HS-5 (cell line): ENCODE data around the gene CKM.

Experiments
- DNase-seq: peaks from one replicate; pipeline ENCODE4 v3.0.0-alpha.2; 2012; ENCODE audit warnings: low read depth

The CKM gene

DNA sequence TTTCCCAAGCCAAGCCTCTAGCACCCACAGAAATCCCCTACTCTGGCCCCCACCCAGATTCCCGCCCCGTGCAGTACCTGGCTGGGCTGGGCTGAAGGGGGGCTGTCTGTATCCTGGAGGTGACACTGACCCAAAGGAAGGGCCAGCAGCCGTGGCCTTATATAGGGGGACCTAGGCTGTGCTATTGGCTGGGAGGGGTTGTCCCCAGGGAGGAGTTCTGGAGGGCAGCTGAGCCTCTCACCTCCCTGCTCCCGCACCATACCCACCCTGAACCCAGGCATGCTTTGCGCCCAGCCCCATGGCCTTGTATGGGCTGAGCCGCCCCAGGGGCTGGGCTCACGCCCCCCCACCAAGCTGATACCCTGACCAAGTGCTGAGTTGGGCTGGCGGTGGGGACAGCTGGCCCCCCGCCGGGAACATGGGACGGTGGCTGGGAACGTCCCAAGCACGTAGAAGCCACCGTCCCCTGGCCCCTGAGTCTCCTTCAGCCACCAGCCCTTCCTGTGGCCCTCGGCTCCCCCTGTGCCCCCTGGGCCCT is at the start of gene CKM:
Gene CKM, minus strand, starts transcription at position 132 of the 538 bp plus-strand sequence. CDS start 3,162 bp downstream, outside the sequence.
- DNase-seq = no peak

DNA sequence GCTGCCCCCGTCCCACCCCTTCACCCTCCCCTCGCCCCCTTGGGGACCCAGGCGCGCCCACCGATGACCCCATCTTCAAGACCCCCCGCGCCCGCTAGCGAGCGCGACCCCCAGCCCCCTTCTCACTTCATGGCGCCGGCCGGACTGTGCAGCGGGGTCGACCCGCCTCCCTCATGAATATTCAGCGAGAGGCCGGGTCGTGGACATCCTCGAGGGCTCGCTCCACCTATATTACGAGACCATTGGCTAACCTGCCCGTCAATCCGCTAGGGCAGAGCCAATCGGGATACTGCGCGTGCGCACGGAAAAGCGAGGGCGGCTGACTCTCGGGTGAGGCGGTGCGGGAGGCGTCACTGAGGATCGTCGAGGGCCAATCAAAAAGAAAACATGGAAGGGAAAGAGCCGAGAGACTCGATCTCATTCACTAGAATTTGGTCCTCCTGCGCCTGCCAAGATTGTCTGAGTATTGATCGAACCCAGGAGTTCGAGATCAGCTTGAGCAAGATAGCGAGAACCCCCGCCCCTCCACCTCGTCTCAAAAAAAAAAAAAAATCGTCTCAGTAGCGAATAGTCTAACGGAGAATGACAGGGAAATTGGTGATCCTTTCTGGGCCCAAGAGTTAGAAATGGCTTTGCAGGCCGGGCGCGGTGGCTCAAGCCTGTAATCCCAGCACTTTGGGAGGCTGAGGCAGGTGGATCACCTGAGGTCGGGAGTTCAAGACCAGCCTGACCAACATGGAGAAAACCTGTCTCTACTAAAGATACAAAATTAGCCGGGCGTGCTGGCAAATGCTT is 47.9 kb upstream of the CKM start, which contains the start of gene ERCC2:
Gene ERCC2, minus strand, starts transcription at position 164 of the 795 bp plus-strand sequence. Its CDS starts 33 bp downstream, at position 131.
- peak; percentile 97 for DNase-seq

DNA sequence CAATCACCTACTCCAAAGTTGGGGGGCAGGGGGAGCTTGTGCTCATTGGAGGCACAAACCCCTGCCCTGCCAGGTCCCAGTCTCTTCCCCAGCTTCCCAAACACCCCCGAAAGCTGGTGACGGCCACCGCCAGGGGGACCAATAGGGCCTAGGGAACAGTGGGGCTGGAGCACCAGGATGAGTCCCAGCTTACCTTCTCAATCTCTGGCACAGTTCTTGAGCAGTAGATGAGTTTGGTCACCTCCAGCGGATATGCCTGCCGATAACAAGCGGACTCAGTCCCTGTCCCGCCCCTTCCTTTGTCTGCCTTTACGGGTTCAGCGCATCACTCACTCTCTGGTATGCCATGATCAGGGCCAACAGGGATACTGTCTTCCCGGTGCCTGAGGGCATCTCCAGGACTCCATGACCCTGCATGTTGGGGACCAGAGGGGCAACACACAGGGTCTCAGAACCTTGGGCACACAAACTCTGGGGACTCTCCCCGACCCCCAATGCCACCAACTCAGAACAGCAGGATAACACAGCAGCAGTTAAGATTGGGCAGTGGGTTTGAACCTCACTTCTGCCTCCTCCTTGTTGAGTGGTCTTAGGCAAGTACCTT is 46.2 kb upstream of the CKM start:
- DNase-seq = no peak

DNA sequence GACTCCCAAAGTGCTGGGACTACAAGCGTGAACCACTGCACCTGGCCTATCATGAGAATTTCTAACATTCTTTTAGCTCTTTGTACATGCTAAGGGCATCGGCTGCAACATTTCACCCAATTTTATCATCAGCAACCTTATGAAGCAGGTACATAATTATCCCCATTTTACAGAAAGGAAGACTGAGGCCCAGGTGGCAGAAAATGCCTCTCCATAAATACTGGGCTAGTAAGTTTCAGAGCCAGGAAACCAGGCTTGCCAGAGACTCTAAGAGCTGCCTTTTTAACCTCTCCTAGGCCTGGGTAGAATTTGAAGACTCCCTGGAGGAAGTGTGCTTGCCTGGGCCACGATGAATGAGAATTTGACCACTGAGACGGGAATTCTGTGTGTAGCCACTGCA is 45.5 kb upstream of the CKM start:
- no peak for DNase-seq

DNA sequence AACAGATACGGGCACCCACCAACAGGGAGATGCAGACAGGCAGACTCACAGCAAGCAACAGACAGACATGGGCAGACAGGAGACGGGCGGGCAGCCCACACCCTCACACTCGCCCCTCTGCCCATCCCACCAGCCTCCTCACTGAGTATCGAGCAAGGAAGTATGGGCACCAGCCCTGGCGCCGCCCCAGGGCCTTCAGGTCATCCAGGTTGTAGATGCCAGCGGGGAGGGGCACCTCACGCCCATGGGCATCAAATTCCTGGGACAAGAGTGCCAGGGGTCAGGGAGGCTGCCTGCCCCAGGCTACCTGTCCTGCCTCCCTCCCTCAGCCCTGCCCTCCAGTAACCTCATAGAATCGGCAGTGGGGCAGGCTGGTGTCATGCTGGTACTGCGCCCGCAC is 42.0 kb upstream of the CKM start:
- DNase-seq = no peak

DNA sequence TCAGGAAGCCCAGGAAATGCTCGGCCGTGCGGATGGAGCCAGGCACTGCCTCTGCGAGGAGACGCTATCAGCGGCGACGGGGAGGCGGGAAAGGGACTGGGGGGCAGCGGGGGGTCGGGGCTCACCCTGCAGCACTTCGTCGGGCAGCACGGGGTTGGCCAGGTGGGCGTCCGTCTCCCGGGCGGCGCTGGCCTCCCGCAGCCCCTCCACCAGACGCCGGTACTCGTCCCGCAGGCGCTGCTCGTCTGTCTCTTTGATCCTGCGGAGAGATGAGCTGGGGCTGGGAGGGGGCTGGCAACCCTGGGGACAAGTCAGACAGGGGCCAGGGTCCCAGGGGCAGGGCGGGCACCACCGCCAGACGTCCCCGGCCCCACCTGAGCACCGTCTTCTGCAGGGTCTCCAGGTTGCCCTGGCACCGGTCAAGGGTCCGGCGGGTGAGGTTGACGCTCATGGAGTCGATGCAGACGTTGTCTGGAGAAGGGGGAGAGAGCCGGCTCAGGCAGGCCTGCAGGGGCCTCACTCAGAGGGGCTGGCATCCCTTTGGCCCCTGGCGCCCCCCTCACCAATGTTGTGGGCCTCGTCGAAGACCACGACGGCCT is 41.3 kb upstream of the CKM start:
- no peak for DNase-seq

- no peak for DNase-seq
Observed at GRCh38 chr19:45362291-45362690, 39.6 kb upstream of the CKM start.

GRCh38 chr19:45361608-45362007 is 38.9 kb upstream of the CKM start:
- no peak for DNase-seq

- DNase-seq = no peak
Observed at GRCh38 chr19:45358213-45358792, 35.6 kb upstream of the CKM start.

GRCh38 chr19:45357445-45357783 is 34.7 kb upstream of the CKM start:
- DNase-seq = no peak

GRCh38 chr19:45356760-45357444 is 34.2 kb upstream of the CKM start:
- no peak for DNase-seq

- DNase-seq = no peak
Observed at GRCh38 chr19:45355910-45356309, 33.2 kb upstream of the CKM start.

- no peak for DNase-seq
Observed at GRCh38 chr19:45355402-45355801, 32.7 kb upstream of the CKM start.

DNA sequence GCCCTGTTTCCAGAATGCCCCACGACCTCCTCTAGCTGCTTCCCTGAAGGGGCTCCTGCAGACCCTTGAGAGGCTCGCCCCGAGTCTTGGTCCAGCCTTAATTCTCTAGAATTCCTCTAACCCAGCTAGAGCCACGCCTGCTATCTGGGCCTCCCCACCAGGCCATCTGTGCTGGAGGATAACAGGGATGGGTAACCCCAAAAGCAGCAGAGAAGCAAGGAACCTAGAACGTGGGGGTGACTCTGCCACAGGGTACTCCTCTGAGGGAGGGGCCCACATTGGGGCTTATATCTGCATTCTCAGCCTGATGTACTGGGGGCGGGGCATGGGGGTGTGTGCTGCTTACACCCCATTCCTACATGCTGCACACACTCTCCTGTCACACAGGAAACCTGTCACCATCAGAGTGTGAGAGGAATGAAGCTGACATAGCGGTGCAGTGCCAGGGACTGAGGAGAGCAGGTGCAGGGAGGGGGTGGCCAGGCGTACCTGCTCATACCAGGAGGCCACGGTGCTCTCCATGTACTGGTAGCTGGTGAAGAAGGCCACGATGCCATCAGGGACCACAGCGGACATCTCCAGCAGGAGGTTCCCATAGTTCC is 31.7 kb upstream of the CKM start:
- DNase-seq = no peak

DNA sequence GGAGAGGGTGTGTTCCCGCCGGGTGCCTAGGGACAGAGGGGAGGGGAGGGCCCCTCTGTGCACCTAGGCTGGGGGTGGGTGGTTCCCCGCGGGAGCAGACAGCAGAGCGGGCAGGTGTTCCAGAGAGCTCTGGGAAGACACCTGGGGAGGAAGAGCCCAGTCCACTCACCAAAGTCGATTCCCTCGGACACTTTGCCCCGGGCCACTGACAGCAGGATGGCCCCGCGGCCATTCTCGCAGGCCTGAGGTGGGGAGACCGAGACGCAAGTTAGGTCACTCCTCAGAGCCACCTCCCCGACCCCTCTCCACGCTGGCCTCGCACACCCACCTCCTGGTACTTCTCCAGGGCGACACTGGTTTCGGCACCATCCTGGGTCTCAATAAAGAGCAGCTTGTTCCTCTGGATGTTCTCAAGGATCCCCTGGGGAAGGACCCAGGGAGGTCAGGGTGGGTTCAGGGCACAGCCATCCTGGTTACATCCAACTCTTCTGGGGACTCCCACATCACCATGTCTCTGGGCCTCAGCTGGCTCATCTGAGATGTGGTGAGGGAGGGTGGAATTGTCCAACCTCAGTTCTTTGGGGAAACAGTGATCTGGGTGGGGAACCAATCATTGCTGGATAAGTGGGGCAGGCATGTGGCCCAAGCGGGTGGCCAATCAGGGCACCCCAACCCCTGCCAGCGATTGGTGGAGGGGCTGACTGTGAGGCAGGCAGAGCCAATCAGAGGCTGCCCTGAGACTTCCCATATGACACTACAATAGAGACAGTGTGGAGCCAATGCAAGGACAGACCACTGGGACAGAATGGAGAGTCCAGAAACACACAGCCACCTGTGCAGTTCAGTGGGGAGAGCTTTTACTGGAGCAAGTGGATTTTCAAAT is 30.5 kb upstream of the CKM start:
- DNase-seq = no peak

- DNase-seq = no peak
Observed at GRCh38 chr19:45352471-45352870, 29.8 kb upstream of the CKM start.

DNA sequence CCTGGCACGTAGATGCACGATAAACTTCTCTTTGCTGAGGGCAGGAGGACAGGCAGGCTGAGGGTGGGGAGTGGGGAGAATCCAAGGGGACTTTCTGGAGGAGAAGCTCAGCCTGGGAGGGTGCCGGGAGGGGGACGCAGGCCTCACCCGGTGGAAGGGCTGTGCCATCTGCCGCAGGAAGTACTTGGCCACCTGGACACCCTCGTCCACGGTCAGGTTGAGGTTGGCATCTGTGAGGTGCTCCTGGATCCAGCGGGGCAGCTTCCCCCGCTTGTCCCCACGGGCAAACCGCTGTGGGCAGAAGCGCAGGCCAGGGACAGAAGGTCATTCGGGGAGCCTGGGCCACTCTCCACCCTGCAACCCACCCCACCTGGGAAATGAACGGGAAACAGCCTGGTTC is 29.4 kb upstream of the CKM start:
- no peak for DNase-seq

GRCh38 chr19:45351401-45351952 is 28.8 kb upstream of the CKM start:
- DNase-seq = no peak

- no peak for DNase-seq
Observed at GRCh38 chr19:45350477-45351058, 27.9 kb upstream of the CKM start.

- DNase-seq = no peak
Observed at GRCh38 chr19:45349430-45349941, 26.8 kb upstream of the CKM start.
